Cardiac septum (tissue), 1 donor: ENCODE data around the gene TRIM67. TPM values are rescaled to one million over a fixed set of nuclear protein-coding genes. Genes with fewer than 3 reads are reported as not detected.

Source experiments
- DNase-seq: peaks from one replicate; pipeline ENCODE4 v3.0.0-alpha.2; 2020; ENCODE audit warnings: low spot score
- intact Hi-C: fragments of 100-400 bp; cut with DNase I; formaldehyde crosslinking; loops from one replicate; pipeline ENCODE4 v1.14.0; 2022
- total RNA-seq: library from RNA; stranded (reverse); fragmentation: NEBNext Ultra II Directional; extraction: Animal tissue kit (Norgen Biotek cat#: 25700); gene quantifications from one replicate; pipeline ENCODE4 v1.2.1, GENCODE V29; 2021
- donor health status: DM: no; HTN: no; CAD: no.

TRIM67 gene
- total RNA-seq, 1 donor from 2014 or later: 0.24 TPM

GRCh38 chr1:231264642-231265041 lies 102.8 kb downstream of the TRIM67 start:
- DNase-seq: no peak
- intact Hi-C loops: no loop called here

- no peak for DNase-seq
These were observed 103.5 kb downstream of the TRIM67 start for GRCh38 chr1:231265379-231265778.

GRCh38 chr1:231266811-231267322 lies 105.0 kb downstream of the TRIM67 start:
- intact Hi-C loops: no loop called here

More at GRCh38 chr1:231265379-231265778, 103.5 kb downstream of the TRIM67 start:
- intact Hi-C loops: no loop called here

More at GRCh38 chr1:231266811-231267322, 105.0 kb downstream of the TRIM67 start:
- no peak for DNase-seq

Other genes starting within 250 kb of the TRIM67 start
- gene TTC13, start 183.2 kb upstream of the TRIM67 start, total RNA-seq: 8.2 TPM
- gene ARV1, start 183.0 kb upstream of the TRIM67 start, total RNA-seq: 20.7 TPM
- 4.1 TPM for gene FAM89A, start 121.8 kb upstream of the TRIM67 start, total RNA-seq
- gene GNPAT, start 79.2 kb downstream of the TRIM67 start, total RNA-seq: 49.0 TPM
- 11.5 TPM for gene EXOC8, start 175.8 kb downstream of the TRIM67 start, total RNA-seq
- 6.8 TPM for gene SPRTN, start 176.2 kb downstream of the TRIM67 start, total RNA-seq